ENCODE results near the gene TTBK2.
"Not testable (repeated sequence)": the region's sequence is repeated elsewhere in the genome, so short reads cannot be mapped to it uniquely, and the experiment has no call there.

Gene TTBK2

GRCh38 chr15:42920519-42921341, at the start of gene TTBK2:
Gene TTBK2, minus strand, starts transcription at chr15:42920778. Its CDS starts 42,161 bp downstream, at chr15:42878617.
- Histone ChIP-seq H3K9me2 (replicated peaks; ENCODE audit: insufficient read depth, low read length) (no peaks in the 10 kb centered on the region), H3K4me1 (ENCODE audit: low read length) (peaks cover 7% of the 10 kb centered on the region; the same call in 1 of the 2 replicates), H3K27ac (ENCODE audit: low read length) (no peak within 1 kb of the TSS), H3K4me2 (ENCODE audit: low read depth, low read length) (peak within 1 kb of the TSS; percentile 90), H3F3A (ENCODE audit: insufficient read depth, low read length) (peaks cover 5% of the 10 kb centered on the region; the same call in 1 of the 2 replicates), H3K79me2 (ENCODE audit: low read length) (peaks cover 2% of the 10 kb centered on the region; the same call in 1 of the 2 replicates), H3K36me3 (replicated peaks; ENCODE audit: insufficient read depth, low read length) (no peaks in the 10 kb centered on the region), H2AFZ (ENCODE audit: low read length) (peak within 1 kb of the TSS; percentile 94), H3K4me3 (ENCODE audit: low read length) (peak within 1 kb of the TSS; percentile 68), H3K9me3 (replicated peaks; ENCODE audit: insufficient read depth, low read length) (no peaks in the 10 kb centered on the region), H4K20me1 (ENCODE audit: insufficient read depth, low read length) (no peaks in the 10 kb centered on the region), H3K9ac (ENCODE audit: low read length) (peak within 1 kb of the TSS; percentile 55), H3K27me3 (replicated peaks; ENCODE audit: insufficient read depth, low read length) (no peaks in the 10 kb centered on the region)
- DNase-seq: peak; percentile 99
- TF ChIP-seq EZH2 (optimal IDR thresholded peaks at IDR 0.05; ENCODE audit: low read depth, low read length): no peak

- Histone ChIP-seq H3K79me2 (ENCODE audit: low read length) (no peaks in the 10 kb centered on the region), H3K36me3 (replicated peaks; ENCODE audit: insufficient read depth, low read length) (no peaks in the 10 kb centered on the region), H2AFZ (ENCODE audit: low read length) (no peak overlapping the region), H3K27ac (ENCODE audit: low read length) (no peak overlapping the region), H3K27me3 (replicated peaks; ENCODE audit: insufficient read depth, low read length) (no peaks in the 10 kb centered on the region), H3K4me1 (ENCODE audit: low read length) (no peaks in the 10 kb centered on the region), H4K20me1 (ENCODE audit: insufficient read depth, low read length) (no peaks in the 10 kb centered on the region), H3F3A (ENCODE audit: insufficient read depth, low read length) (no peaks in the 10 kb centered on the region), H3K9ac (ENCODE audit: low read length) (no peak overlapping the region), H3K9me2 (replicated peaks; ENCODE audit: insufficient read depth, low read length) (no peaks in the 10 kb centered on the region), H3K4me3 (ENCODE audit: low read length) (no peak overlapping the region), H3K4me2 (ENCODE audit: low read depth, low read length) (no peak overlapping the region), H3K9me3 (replicated peaks; ENCODE audit: insufficient read depth, low read length) (no peaks in the 10 kb centered on the region)
- no peak for DNase-seq
- TF ChIP-seq EZH2phosphoT487 (IDR thresholded peaks at IDR 0.05; ENCODE audit: low read length): no peak
- TF ChIP-seq EZH2 (optimal IDR thresholded peaks at IDR 0.05; ENCODE audit: low read depth, low read length): no peak
- TF ChIP-seq CTCF (IDR thresholded peaks at IDR 0.05; ENCODE audit: low read length): no peak
These were observed 43.9 kb upstream of the TTBK2 start for GRCh38 chr15:42964476-42964875.

- Histone ChIP-seq H3K9me3 (replicated peaks; ENCODE audit: insufficient read depth, low read length) (no peaks in the 10 kb centered on the region), H4K20me1 (ENCODE audit: insufficient read depth, low read length) (no peaks in the 10 kb centered on the region), H3K36me3 (replicated peaks; ENCODE audit: insufficient read depth, low read length) (no peaks in the 10 kb centered on the region), H3K27me3 (replicated peaks; ENCODE audit: insufficient read depth, low read length) (no peaks in the 10 kb centered on the region), H3K4me3 (ENCODE audit: low read length) (no peak overlapping the region), H2AFZ (ENCODE audit: low read length) (no peak overlapping the region), H3K9ac (ENCODE audit: low read length) (no peak overlapping the region), H3K79me2 (ENCODE audit: low read length) (no peaks in the 10 kb centered on the region), H3K9me2 (replicated peaks; ENCODE audit: insufficient read depth, low read length) (no peaks in the 10 kb centered on the region), H3K4me2 (ENCODE audit: low read depth, low read length) (no peak overlapping the region), H3K27ac (ENCODE audit: low read length) (no peak overlapping the region), H3K4me1 (ENCODE audit: low read length) (no peaks in the 10 kb centered on the region), H3F3A (ENCODE audit: insufficient read depth, low read length) (no peaks in the 10 kb centered on the region)
- TF ChIP-seq EZH2phosphoT487 (IDR thresholded peaks at IDR 0.05; ENCODE audit: low read length) (no peak), EZH2 (optimal IDR thresholded peaks at IDR 0.05; ENCODE audit: low read depth, low read length) (no peak), CTCF (IDR thresholded peaks at IDR 0.05; ENCODE audit: low read length) (no peak)
- no peak for DNase-seq
These were observed 34.9 kb upstream of the TTBK2 start for GRCh38 chr15:42955518-42955917.

- Histone ChIP-seq H3F3A (ENCODE audit: insufficient read depth, low read length) (no peaks in the 10 kb centered on the region), H3K79me2 (ENCODE audit: low read length) (no peaks in the 10 kb centered on the region), H3K4me1 (ENCODE audit: low read length) (no peaks in the 10 kb centered on the region), H3K9me3 (replicated peaks; ENCODE audit: insufficient read depth, low read length) (no peaks in the 10 kb centered on the region), H3K36me3 (replicated peaks; ENCODE audit: insufficient read depth, low read length) (no peaks in the 10 kb centered on the region), H3K4me3 (ENCODE audit: low read length) (no peak overlapping the region), H4K20me1 (ENCODE audit: insufficient read depth, low read length) (no peaks in the 10 kb centered on the region), H3K4me2 (ENCODE audit: low read depth, low read length) (no peak overlapping the region), H3K27ac (ENCODE audit: low read length) (no peak overlapping the region), H3K9ac (ENCODE audit: low read length) (no peak overlapping the region), H3K27me3 (replicated peaks; ENCODE audit: insufficient read depth, low read length) (no peaks in the 10 kb centered on the region), H2AFZ (ENCODE audit: low read length) (no peak overlapping the region), H3K9me2 (replicated peaks; ENCODE audit: insufficient read depth, low read length) (no peaks in the 10 kb centered on the region)
- TF ChIP-seq CTCF (IDR thresholded peaks at IDR 0.05; ENCODE audit: low read length): no peak
- TF ChIP-seq EZH2phosphoT487 (IDR thresholded peaks at IDR 0.05; ENCODE audit: low read length): no peak
- TF ChIP-seq EZH2 (optimal IDR thresholded peaks at IDR 0.05; ENCODE audit: low read depth, low read length): no peak
- DNase-seq: no peak
These were observed 33.7 kb upstream of the TTBK2 start for GRCh38 chr15:42954291-42954690.

- H3K27me3 ChIP-seq (replicated peaks; ENCODE audit: insufficient read depth, low read length); H3K79me2 ChIP-seq (ENCODE audit: low read length); H3F3A ChIP-seq (ENCODE audit: insufficient read depth, low read length); H3K4me3 ChIP-seq (ENCODE audit: low read length); H3K4me2 ChIP-seq (ENCODE audit: low read depth, low read length); H2AFZ ChIP-seq (ENCODE audit: low read length); H3K27ac ChIP-seq (ENCODE audit: low read length); H4K20me1 ChIP-seq (ENCODE audit: insufficient read depth, low read length); DNase-seq; H3K9me3 ChIP-seq (replicated peaks; ENCODE audit: insufficient read depth, low read length); H3K9ac ChIP-seq (ENCODE audit: low read length); H3K4me1 ChIP-seq (ENCODE audit: low read length); H3K36me3 ChIP-seq (replicated peaks; ENCODE audit: insufficient read depth, low read length); H3K9me2 ChIP-seq (replicated peaks; ENCODE audit: insufficient read depth, low read length): not testable (repeated sequence)
These were observed 28.3 kb upstream of the TTBK2 start for GRCh38 chr15:42948898-42949297.

All from MM.1S (cell line).